GM18868 (cell line): ENCODE results near the gene CEP131.

Experiments
- ATAC-seq: cut with Tn5 transposase; IDR thresholded peaks from one replicate; pipeline ENCODE4 v1.9.1; 2021; ENCODE audit warnings: mild to moderate bottlenecking, moderate library complexity; ENCODE audit not compliant: unreplicated experiment

The CEP131 gene

DNA sequence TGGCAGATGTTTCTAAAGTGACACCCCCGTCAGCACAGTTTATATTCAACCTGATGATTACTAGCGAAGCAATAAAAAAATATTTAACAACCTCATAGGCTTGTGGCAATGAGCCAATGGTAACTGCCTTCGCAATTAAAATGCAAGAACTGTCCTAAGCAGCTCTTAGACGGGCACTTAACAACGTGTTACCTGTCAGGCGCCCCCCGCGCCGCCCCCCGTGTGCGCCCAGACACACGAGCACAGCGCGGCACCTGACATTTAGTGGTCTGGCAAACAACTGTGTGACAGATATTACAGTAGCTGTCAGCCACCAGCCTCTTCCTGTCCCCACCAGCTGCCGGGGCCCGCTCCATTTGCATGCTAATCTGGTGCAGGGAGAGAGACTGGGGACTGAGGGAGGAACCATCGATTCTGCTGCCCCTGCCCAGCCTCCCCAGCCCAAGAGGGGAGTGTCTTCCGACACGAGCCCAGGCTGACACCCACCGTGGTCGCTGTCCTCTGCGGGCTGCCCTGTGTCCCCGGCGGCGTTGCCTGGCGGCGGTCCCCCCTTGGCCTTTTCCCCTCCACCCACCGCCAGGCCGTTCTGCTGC lies 29.0 kb upstream of the CEP131 start:
- no peak for ATAC-seq

DNA sequence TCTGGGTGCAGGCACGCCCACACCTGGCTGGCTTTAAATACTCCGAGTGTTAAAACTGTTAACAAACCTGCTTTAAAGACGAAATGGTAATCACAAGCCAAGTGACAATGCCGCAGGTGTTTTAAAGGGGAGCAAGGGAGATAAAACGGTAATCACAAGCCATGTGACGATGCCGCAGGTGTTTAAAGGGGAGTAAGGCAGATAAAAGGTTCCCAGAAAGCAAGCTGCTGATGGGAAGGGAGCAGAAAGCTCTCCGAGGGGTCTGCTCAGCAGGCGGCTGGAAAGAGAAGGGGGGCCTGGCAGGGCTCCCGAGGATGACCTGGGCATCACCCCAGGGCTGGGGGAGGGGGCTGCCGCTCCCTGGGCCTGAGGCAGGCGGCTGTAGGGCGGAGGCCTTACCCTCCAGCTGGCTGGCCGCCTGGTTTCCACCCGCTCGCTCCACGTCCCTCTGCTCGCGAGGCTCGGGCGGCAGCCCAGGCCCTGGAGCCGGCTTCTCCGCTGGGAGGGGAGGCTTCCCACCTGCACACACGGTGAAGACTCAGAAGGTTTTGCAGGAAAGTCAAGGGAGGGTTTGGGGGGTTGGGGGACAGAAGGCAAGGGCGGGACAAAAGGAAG lies 28.4 kb upstream of the CEP131 start:
- ATAC-seq: no peak

DNA sequence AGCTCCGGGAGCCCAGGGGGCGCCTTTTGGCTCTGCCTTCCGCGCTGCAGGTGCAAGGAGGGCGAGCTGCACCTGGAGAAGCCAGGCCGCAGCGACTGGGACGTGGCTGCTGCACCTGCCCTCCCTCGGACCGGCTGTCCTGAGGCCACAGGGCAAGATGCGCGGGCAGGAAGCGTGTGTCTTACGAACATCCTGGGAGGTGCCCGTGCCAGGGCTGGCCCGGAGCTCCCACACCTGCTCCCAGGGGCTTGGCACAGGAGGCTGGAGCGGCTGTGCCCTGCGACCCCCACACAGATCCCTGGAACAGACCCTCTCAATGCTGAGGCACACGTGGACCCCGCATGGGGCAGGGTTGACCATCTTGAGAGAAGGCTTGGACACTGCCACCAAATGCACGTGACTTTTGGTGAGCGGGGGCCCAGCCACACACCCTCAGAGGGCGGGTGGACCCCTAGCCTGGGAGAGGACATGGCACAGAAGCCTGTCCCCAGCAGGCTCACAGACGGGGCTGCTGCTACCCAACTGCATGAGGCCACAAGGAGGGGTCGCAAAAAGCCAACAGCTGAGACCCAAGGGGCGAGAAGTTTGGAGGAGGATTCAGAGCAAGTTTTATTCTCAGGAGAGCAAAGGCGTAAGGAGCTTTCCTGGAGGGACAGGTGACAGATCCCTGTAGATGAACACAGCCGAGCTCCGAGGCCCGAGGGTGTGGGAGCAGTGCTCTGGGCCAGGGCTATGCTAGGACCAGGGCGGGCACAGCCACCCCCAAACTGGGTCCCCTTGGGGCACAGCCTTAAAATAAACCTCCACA lies 27.7 kb upstream of the CEP131 start:
- ATAC-seq: no peak

DNA sequence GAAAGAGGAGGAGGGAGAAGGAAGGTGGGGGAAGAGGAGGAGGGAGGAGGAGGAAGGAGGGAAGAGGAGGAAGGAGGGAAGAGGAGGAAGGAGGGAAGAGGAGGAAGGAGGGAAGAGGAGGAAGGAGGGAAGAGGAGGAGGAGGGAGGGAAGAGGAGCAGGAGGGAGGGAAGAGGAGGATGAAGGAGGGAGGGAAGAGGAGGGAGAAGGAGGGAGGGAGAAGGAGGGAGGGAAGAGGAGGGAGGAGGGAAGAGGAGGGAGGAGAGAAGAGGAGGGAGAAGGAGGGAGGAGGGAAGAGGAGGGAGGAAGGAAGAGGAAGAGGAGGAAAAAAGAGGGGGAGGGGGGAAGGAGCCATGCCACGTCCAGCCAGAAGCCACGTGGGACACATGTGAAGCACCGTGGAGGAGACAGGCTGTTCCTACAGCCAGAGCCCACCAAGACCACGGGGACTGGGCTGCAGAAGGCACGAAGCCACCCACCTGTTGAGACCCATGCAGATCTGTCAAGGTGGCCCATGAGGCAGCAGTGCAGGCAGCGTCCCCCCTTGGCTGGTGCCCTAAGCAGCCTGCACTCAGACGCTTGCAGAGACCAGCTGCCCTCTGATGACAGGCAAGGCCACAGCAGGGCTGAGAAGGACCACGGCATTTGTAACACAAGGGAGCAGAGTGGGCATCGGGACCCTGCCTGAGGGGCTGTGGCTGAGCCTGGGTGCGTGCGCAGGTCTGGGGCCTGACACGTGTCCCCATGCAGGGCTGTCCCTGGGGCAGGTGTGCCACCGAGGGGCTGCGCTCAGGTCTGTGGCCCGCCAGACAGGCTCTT lies 26.7 kb upstream of the CEP131 start:
- no peak for ATAC-seq

DNA sequence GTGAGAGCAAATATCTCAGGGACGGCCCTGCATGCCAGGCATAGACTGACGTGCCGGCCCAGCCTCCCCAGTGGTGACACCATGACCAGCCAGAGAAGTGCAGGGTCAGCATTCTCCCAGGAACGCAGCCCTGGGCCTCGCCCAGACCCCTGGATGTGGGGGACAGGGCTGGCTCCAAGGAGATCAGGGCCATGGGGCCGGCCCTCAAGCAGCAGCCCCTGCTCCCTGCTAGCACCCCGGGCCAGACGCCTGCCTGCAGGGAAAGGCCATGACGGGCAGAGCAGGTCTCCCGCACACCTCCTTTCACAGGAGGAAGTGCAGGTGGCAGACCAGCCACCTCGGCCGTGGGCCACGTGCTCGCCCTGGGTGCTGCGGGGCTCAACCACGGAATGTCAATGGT lies 25.9 kb upstream of the CEP131 start:
- no peak for ATAC-seq

DNA sequence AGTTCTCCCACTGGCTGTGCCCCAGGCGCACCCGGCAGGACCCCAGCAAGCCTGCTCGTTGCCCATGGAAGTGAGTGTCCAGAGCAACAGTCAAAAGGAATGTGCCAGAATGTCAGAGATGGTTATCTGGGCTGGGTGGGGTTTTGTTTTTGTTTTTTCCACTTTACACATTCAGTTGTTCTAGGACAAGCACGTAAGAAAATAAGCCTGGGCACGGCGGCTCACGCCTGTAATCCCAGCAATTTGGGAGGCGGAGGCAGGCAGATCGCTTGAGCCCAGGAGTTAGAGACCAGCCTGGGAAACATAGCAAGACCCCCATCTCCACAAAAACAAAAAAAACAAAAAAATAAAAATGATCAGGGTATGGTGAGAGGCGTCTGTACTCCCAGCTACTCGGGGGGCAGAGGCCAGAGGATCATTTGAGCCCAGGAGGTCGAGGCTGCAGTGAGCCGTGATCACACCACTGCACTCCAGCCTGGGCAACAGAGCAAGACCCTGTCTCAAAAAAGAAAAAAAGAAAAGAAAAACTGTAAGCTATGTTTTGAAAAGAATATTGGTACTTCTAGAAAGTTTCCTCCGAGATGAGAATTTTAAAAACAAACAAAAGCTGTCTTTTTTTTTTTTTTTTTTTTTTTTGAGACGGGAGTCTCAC lies 24.7 kb upstream of the CEP131 start:
- ATAC-seq: no peak

DNA sequence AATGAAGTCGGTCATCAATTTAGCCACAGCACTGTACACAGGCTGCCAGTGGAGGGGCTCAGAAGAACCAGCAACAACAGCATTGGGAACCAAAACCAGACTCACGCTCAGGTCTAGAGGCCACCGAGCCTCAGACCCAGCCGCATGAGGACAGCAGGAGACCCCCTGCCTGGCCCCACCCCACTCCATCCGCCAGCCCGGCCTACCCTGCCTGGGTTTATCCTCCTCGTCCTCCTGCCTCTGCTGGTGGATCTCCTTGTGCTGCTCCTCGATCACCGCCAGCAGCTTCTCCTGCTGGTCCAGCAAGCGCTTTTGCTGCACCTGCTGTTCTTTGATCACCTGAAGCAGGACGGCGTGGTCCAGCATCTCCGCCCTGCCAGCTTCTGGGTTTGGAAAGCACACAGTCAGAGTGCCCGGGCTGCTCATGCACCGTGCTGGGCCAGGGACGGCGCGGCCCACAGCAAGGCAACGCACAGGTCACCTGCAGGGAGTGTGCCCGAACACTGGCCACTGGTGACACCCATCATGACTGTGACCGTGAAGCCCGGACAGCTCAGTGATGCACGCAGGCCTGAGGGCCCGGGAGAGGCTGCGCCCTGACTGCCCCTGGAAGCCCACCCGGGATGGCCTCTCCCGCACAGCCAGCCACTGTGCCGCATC lies 24.0 kb upstream of the CEP131 start:
- ATAC-seq: no peak

DNA sequence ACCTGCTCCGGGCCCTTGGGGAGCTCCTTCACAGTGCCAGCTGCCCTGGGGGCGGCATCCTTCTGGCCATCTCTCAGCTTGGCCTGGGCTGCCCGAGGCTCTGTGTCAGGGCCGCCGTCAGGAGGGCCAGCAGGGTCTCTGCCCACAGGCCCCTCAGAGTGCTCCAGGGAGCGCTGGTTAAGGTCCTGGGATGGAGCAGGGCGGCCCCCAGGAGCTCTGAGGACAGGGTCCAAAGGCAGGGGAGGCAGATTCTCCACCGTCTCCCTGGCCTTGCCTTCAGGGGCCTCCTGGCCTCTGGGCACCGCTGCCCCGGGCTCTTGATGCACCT lies 23.5 kb upstream of the CEP131 start:
- ATAC-seq: no peak

DNA sequence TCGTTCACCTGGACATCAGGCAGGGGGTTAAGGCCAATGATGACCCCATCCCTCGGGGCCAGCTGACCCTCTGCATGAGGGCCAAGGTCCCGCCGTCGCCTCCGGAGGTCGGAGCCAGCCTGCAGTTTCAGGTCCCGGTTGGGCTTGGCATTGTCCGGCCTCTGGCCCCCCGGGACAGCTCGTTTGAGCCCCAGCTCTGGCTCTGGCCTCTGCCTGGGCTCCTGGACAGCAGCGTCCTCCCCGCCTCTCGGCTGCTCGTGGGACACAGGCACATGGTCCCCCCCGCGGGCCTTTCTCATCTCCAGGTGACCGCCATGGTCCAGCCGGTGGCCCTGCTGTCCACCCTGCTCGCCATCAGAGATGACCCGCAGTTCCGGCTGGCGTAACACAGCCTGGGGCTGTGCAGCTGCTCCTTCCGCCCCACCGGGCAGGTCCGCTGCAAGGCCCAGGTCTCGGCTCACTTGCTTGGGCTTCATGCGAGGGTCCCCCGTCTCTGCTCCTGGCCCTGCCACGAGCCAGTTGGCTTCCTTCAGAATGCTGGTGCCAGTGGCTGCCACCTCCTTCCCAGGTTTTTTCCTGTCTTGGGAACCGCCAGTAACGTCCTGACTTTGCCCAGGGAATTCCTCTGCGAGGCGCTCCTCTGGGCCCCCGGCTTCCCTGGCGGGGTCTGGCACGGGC lies 23.0 kb upstream of the CEP131 start:
- no peak for ATAC-seq

DNA sequence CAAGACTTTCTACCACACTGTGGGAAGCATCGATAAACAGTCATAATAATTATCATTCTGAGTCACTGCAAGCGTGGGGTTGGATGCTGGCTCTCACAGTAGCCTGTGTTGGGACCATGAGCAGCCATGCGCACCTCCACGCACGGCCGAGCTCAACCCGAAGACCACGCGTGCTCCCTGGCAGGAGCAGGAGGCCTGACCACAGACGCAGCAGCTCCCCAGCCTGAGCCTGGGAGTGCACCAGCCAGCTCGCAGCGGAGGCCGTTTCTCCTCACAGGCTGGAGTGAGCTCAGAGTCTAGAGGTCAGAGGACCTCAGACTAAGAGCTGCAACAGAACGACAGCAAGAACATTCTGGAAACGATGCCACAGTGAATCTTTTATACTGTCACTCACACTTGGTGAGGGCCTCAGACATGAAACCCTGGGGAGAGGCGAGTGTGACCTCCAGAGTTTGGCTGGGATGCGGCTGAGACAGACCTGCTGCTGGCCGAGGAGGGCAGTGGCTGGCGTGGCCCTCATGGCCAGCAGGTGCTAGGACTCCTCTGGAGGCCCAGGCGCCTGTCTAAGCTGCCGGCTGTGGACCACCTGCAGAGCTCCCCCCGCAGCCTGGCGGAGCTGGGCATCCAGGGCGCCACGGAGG lies 22.4 kb upstream of the CEP131 start:
- ATAC-seq: peak; percentile 52

DNA sequence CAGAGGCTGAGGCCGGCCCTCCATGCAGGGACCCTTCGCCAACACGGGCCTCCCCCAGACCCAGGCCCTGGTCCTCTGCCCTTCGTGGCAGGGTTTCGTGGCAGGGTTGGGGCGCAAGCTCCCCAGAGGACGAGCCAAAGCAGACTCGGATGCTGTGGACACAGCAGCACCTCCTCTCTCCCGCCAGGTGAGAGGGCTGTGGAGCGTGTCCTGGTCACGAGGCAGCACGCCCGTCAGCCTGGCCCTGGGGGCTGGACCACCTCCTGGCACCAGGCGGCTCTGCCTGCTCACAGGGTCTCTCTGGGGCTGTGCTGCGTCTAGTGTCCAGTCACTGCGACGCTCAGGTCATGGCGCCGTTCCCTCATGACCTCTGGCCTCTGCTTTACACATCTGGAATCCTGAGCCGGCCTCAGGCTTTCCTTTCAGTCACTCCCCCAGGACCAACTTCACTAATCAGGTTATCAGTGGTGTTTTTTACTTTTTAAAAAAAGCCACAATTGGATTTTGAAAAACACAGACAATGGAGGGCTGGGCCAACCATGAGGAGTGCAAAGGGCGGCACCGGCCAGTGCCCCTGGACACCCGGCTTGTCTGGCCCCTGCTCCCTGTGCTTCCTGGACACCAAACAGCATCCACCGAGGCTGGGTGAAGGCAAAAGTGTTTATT lies 21.7 kb upstream of the CEP131 start:
- ATAC-seq: no peak

DNA sequence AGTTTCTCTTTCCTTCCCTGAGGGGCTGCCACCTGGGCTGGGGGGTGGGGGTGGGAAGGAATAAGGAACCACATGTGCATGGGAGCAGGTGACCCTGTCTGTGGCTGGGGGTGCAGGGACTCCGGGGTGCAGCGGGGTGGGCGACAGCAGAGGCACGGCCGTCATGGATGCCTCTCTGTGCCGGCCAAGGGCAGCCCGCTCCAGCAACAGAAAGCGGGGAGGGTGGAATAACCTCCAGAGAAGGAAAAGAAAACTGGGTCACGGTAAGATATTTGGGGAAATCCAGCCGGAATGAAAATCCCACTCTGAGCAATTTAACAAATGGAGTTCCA lies 20.5 kb upstream of the CEP131 start:
- ATAC-seq: no peak

DNA sequence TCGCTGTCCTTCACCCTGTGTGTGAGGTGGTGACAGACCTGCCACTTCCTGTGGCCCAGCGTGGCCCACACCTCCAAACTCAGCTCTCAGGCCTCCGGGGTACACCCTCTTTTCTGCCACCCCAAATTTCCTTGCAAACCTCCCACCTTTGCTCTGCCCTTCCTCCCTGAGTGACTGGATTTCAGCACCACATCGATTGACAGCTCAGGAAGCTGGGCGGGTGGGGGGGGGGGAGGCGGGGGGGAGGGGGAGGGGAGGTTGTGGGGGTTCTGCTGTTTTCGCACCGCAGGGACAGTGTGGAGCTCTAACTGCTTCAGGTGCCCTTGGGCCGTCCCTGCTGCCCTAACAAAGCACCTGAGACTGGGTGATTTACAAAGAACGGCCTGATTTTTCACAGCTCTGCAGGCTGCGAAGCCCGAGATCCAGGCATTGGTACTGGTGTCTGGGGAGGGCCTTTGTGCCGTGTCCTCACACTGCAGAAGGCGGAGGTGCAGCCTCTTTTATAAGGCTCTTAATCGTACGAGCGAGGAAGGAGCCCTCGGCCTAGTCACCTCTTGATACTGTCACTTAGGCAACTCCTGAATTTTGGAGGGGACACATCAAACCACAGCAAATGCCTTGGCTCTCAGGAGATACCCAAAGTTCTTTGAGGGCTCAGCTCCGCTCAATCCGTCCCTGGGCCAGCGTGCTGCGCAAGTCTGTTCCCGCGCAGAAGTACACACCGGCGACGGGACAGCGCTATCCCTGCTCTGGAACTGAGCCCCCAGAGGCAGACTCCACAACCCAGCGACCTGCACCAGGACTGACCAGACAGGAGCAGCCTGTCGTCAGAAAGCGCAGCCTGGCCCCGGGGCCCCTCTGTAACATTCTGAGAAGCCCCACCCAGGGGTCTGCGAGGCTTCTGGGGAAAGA lies 19.9 kb upstream of the CEP131 start:
- ATAC-seq: no peak

DNA sequence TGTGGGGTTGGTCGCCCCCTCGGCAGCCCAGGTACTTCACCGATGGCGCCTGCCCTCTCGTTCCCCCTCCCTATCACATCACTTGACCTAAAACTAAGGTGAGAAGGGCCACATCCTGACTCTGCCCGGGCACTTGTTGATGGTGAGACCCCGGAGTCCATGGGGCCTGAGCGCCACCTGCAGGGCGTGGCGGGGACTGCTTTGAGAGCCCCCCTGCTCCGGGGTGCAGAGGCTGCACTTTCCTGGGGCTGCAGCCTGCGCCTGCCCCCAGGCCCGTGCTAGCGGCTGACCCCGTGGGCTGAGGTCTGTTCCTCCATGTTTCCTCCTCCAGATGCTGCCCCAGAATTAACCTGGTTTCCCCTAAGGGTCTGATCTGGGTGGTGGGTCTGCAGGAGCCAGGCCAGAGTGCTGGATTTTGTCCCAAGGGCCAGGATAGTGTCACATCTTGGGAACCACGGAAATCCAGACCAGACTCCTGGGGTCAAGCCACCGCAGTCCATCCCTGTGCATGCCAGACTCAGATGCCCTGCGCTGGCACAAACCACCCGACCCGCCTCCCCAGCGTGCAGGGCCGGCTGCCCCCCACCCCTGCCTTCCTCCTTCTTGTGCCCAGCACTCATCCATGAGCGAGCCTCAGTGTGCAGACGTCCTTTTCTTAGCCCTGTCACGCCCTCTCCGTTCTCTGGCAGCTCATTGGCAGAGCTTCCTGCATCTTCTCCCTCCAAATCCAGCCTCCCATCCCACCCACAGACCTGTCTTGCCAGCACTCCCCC lies 19.1 kb upstream of the CEP131 start:
- ATAC-seq: no peak

DNA sequence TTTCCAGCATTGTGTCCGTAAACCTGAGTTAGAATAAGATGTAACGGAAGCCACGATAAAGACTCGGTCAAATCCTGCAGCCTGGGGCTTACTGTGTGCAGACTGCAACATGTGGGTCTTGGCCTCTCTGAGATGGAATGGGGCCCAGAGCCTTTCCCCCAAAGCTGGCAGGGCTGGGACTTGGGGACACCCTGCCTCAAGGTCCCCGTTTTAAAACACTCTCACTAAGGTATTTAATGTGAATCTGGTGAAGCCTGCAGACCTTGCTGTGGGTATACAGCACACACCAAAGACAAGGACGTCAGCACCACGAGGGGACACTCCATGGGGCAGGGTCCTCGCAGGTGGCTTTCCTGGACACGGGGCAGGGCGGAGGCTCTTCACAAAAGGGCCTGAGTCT lies 18.4 kb upstream of the CEP131 start:
- no peak for ATAC-seq

DNA sequence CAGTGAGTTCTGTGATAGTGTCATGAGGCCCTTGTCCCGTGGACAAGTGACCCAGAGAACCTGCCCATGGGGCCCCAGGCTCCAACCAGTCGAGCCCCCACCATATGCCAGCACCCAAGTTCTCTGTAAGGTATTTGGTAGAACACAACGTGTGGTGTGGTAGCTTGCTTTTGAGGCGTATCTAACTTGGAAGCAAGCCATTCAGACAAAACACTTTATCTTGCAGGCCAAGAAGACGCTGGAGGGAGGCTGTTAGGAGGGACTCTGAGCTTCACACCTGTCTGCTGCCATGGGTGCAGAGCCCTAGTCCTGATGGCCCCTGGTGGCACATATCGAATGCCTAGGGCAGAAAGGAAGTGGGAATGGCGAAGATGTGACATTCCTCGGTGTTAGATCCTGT lies 18.0 kb upstream of the CEP131 start:
- ATAC-seq: no peak
